Lung (tissue), 12 donors: ENCODE data around the gene SEMA3C. TPM values are rescaled to one million over a fixed set of nuclear protein-coding genes. Genes with fewer than 3 reads are reported as not detected.
"Not testable (repeated sequence)": the region's sequence is repeated elsewhere in the genome, so short reads cannot be mapped to it uniquely, and the experiment has no call there.

ENCODE experiments used
- ATAC-seq: fragments of 200-7000 bp; cut with Tn5 transposase; one replicate; pipeline ENCODE4 v1.9.1; 2020; ENCODE audit warnings: moderate number of reproducible peaks; ENCODE audit not compliant: insufficient read depth, low FRiP score
- DNase-seq, 3 donors: peaks; one replicate each; pipeline ENCODE4 v3.0.0-alpha.2; 2013 to 2017
- H3K27ac ChIP-seq, 2 donors: one replicate each; pipeline ENCODE4 v1.5.1; 2013; ENCODE audit warnings: mild to moderate bottlenecking in 2 of 2, moderate library complexity in 2 of 2, control low read depth in 1 of 2, inconsistent platforms in 1 of 2, low read depth in 1 of 2, low read length in 1 of 2
- H3K27me3 ChIP-seq, 3 donors: one replicate each; pipeline ENCODE4 v1.5.1; 2013; ENCODE audit warnings: low read length in 2 of 3; ENCODE audit not compliant: control insufficient read depth in 3 of 3, insufficient read depth in 3 of 3
- H3K36me3 ChIP-seq, 4 donors: one replicate each; pipeline ENCODE4 v1.5.1; 2013; ENCODE audit warnings: low read length in 4 of 4, mild to moderate bottlenecking in 1 of 4, moderate library complexity in 1 of 4; ENCODE audit not compliant: control insufficient read depth in 4 of 4, insufficient read depth in 4 of 4
- H3K4me1 ChIP-seq, 5 donors: one replicate each; pipeline ENCODE4 v1.5.1; 2013; ENCODE audit warnings: low read length in 5 of 5, mild to moderate bottlenecking in 2 of 5, moderate library complexity in 1 of 5; ENCODE audit not compliant: control insufficient read depth in 5 of 5, insufficient read depth in 5 of 5
- H3K4me3 ChIP-seq: one replicate; pipeline ENCODE4 v1.5.1; 2013; ENCODE audit warnings: mild to moderate bottlenecking, control low read depth, moderate library complexity
- H3K9ac ChIP-seq, 2 donors: one replicate each; pipeline ENCODE4 v1.5.1; 2013; ENCODE audit warnings: low read length in 2 of 2, control low read depth in 1 of 2; ENCODE audit not compliant: insufficient read depth in 1 of 2
- H3K9me3 ChIP-seq, 4 donors: one replicate each; pipeline ENCODE4 v1.5.1; 2013; ENCODE audit warnings: low read length in 3 of 4, mild to moderate bottlenecking in 1 of 4, moderate library complexity in 1 of 4; ENCODE audit not compliant: control insufficient read depth in 4 of 4, insufficient read depth in 3 of 4
- WGBS, 2 donors: extraction: QIAGEN DNeasy Blood & Tissue Kit; methylation state at CpG; one replicate each; pipeline ENCODE4 v1.1.7; 2013; 5-methylcytosine and 5-hydroxymethylcytosine counted together
- polyA plus RNA-seq, 2 donors: library from polyadenylated mRNA; stranded (reverse); fragments of 200-250 nt; gene quantifications; one replicate each; pipeline ENCODE4 v1.2.1, GENCODE V29; 2013
- total RNA-seq, 2 donors: library from RNA; depleted of rRNA in 1 of 2; stranded (reverse); fragments of >200 nt in 1 of 2; gene quantifications; one replicate each; pipeline ENCODE4 v1.2.1, GENCODE V29; 2014 to 2021
- TF ChIP-seq, protein P1 (sequence below): IDR thresholded peaks from 2 replicates; pipeline ENCODE4 v1.5.1; 2012; ENCODE audit warnings: mild to moderate bottlenecking; ENCODE audit errors: control extremely low read depth, extremely low read depth
- donor health status: control.
- donor health status: control.
- donor health status: Bipolar disorder and iron deficiency.
- donor health status: healthy.
- donor health status: DM: yes; HTN: yes; CAD: no.

Gene SEMA3C
- total and polyA plus RNA-seq, 4 donors: 6.9 to 87.2 (median 33.7) TPM

DNA sequence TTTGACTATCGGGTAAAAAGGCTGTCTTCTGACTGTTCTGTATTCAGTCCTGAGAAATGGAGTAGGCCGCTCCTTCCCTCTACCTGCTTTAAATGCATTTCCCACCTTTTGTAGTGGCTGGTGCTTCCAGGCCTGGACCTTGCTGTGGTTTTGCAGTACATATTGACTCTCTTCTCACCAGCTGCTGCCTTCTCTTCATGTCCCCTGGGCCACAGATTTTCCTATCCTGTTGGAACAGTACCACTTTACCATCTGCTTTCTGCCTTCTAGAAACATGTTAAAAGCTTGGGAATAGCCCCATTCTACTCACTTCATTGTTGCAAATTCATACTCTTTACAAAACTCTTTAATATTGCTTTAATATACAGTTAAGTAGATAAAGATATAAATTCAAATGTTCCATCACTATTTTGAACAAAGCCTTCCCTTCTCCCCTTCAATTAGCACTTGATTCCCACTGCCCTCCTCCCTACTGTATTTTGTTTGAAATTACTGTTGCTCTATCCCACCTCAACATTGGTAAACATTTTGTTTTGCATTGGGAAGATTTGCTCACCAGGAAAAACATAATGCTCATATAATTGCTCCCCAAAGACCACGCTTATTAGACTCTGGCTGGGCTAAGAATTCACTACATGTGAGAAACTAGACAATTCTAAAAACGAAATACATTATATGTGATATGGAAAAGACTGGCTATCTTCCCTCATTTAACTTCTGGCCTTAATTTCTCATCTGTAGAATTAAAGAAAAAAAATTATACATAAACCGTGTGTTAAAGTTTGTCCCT, 17.3 kb upstream of the SEMA3C start:
- Histone ChIP-seq H3K4me3 (no peak overlapping the region), H3K9me3 (no peaks in the 10 kb centered on the region), H3K36me3 (no peaks in the 10 kb centered on the region), H3K27ac (no peak overlapping the region), H3K4me1 (peaks cover 0 to 3% (median 0%) of the 10 kb centered on the region in 5 donors), H3K9ac (no peak overlapping the region), H3K27me3 (no peaks in the 10 kb centered on the region)
- TF ChIP-seq, protein P1, sequence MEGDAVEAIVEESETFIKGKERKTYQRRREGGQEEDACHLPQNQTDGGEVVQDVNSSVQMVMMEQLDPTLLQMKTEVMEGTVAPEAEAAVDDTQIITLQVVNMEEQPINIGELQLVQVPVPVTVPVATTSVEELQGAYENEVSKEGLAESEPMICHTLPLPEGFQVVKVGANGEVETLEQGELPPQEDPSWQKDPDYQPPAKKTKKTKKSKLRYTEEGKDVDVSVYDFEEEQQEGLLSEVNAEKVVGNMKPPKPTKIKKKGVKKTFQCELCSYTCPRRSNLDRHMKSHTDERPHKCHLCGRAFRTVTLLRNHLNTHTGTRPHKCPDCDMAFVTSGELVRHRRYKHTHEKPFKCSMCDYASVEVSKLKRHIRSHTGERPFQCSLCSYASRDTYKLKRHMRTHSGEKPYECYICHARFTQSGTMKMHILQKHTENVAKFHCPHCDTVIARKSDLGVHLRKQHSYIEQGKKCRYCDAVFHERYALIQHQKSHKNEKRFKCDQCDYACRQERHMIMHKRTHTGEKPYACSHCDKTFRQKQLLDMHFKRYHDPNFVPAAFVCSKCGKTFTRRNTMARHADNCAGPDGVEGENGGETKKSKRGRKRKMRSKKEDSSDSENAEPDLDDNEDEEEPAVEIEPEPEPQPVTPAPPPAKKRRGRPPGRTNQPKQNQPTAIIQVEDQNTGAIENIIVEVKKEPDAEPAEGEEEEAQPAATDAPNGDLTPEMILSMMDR: no peak
- ATAC-seq (no peak), DNase-seq (no peak)
- 95 to 96% methylated on average over 5 of the region's 5 CpGs for WGBS, 2 donors

DNA sequence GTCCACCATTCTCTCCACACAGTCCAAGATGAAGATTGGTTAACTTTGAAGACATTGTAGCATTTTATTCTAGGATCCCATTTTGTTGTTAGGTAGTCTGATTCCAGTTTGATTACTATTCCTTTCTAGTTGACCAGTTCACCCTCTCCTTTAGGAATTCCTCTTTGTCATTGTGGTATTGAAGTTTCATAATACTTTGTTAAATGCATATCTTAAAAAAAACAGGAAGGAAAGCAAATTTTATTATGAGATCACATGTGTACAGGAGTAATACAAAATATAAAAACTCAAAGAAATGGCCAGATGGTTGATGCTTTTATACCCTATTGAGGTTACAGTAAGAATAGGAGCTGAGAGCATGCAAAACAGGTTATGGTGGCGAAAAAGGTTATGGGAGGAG, 15.5 kb upstream of the SEMA3C start:
- H3K36me3 ChIP-seq: no peaks in the 10 kb centered on the region
- H3K27ac ChIP-seq: no peak overlapping the region
- H3K9ac ChIP-seq: no peak overlapping the region
- TF ChIP-seq, protein P1: no peak
- DNase-seq (no peak), ATAC-seq (no peak)
- no peaks in the 10 kb centered on the region for H3K4me1 ChIP-seq
- H3K27me3 ChIP-seq: no peaks in the 10 kb centered on the region
- no peak overlapping the region for H3K4me3 ChIP-seq
- no peaks in the 10 kb centered on the region for H3K9me3 ChIP-seq
- whole genome bisulfite sequencing, 2 donors: 88 to 92% methylated on average over 1 of the region's 1 CpG

DNA sequence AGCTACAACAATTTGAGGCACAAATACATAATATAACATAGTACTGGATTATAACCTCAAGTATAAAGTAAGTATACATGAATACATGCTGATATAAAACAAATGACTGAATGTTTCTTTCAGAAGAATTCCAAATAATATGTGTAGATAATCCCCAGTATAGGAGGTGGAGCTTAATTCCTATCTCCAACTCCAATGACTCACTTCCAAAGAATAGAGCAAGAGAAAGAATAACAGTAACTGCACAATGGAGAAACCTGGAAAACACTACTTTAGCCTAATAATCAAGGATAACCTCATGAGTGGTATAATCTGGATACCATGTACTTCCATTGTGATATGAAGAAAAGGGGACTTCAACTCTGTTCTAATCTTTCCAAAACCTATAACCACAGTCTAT, 13.7 kb upstream of the SEMA3C start:
- no peaks in the 10 kb centered on the region for H3K4me1 ChIP-seq
- no peaks in the 10 kb centered on the region for H3K27me3 ChIP-seq
- H3K27ac ChIP-seq: no peak overlapping the region
- no peak for ATAC-seq
- no peaks in the 10 kb centered on the region for H3K36me3 ChIP-seq
- TF ChIP-seq, protein P1: no peak
- no peaks in the 10 kb centered on the region for H3K9me3 ChIP-seq
- no peak overlapping the region for H3K9ac ChIP-seq
- no peak for DNase-seq
- no peak overlapping the region for H3K4me3 ChIP-seq

DNA sequence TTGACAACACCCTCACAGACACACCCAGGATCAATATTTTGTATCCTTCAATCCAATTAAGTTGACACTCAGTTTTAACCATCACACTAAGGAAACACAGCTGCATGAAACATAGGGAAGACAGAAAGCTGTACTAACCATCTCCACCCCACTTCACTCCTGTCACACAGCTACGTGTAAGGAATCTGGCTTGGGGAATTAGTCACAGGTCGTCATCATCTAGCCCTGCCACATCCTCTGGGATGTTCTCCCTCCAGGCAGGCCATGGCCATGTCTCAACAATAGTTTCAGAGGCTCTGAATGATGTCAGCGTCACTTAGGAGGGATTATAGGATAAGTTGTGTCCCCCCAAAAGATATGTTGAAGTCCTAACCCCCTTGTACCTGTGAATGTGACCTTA, 10.8 kb upstream of the SEMA3C start:
- Histone ChIP-seq H3K27ac (no peak overlapping the region), H3K36me3 (no peaks in the 10 kb centered on the region), H3K27me3 (no peaks in the 10 kb centered on the region), H3K4me1 (no peaks in the 10 kb centered on the region), H3K9ac (no peak overlapping the region), H3K9me3 (peaks cover 0 to 2% (median 0%) of the 10 kb centered on the region in 4 donors), H3K4me3 (no peak overlapping the region)
- TF ChIP-seq, protein P1: no peak
- DNase-seq: no peak
- WGBS, 2 donors: 73 to 90% methylated on average over 3 of the region's 3 CpGs
- no peak for ATAC-seq

DNA sequence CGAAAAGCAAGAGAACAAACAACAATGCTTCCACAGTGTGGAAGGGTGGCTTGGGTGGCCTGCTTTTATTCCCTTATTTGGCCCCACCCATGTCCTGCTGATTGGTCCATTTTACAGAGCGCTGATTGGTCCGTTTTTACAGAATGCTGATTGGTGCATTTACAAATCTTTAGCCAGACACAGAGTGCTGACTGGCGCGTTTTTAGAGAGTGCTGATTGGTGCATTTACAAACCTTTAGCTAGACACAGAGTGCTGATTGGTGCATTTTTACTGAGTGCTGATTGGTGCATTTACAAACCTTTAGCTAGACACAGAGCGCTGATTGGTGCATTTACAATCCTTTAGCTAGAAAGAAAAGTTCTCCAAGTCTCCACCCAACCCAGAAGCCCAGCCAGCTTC, 8.1 kb upstream of the SEMA3C start:
- H3K9ac ChIP-seq, H3K4me1 ChIP-seq, H3K27me3 ChIP-seq, H3K4me3 ChIP-seq, ATAC-seq, H3K27ac ChIP-seq, DNase-seq, H3K9me3 ChIP-seq, H3K36me3 ChIP-seq: not testable (repeated sequence)
- 95 to 98% methylated on average over 6 of the region's 6 CpGs for WGBS, 2 donors
